Measurements from ENCODE around the gene SCCPDH. TPM values are rescaled to one million over a fixed set of nuclear protein-coding genes. Genes with fewer than 3 reads are reported as not detected.

SCCPDH gene, protein sequence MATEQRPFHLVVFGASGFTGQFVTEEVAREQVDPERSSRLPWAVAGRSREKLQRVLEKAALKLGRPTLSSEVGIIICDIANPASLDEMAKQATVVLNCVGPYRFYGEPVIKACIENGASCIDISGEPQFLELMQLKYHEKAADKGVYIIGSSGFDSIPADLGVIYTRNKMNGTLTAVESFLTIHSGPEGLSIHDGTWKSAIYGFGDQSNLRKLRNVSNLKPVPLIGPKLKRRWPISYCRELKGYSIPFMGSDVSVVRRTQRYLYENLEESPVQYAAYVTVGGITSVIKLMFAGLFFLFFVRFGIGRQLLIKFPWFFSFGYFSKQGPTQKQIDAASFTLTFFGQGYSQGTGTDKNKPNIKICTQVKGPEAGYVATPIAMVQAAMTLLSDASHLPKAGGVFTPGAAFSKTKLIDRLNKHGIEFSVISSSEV
- total RNA-seq = 10 to 100 TPM in 3 of 4 donors, 1 to 10 TPM in 1; 4.8 to 28.5 (median 17.4) TPM

- Histone ChIP-seq H3K4me1 (peaks cover 0 to 26% (median 4%) of the 10 kb centered on the region in 4 donors), H3K27ac (peak within 1 kb of the TSS; percentile 83 to 92 (median 88)), H3K36me3 (peaks cover 0 to 23% (median 8%) of the 10 kb centered on the region in 4 donors), H3K27me3 (no peaks in the 10 kb centered on the region), H3K4me3 (peak within 1 kb of the TSS; percentile 66 to 93 (median 80)), H3K9me3 (peaks cover 0 to 4% of the 10 kb centered on the region in 2 donors)
- intact Hi-C loops (cut with DNase I; ENCODE audit: low total_unique reads) = no loop called here
- 1% methylated on average over 62 of the region's 89 CpGs; no CpG with 5 or more reads in 1 of the 2 donors for WGBS, 2 donors (ENCODE audit: low coverage in 1 of 2)
- TF ChIP-seq CTCF (IDR thresholded peaks at IDR 0.05) (no peak), EP300 (IDR thresholded peaks at IDR 0.05; ENCODE audit: low read depth) (no peak), POLR2AphosphoS5 (IDR thresholded peaks at IDR 0.05) (peak; percentile 0 to 46 (median 4)), POLR2A (IDR thresholded peaks at IDR 0.05) (peak; percentile 45)
- in situ Hi-C loops (cut with MboI; ENCODE audit: low pct_ligation_motif_present in 1 of 4, low pct_unique_long_range_greater_than_20kb in 1 of 4, low sequenced_read_pairs in 3 of 4) = no loop called here
- DNase-seq = peak; percentile 72
Measured at GRCh38 chr1:246724016-246724730, at the start of gene SCCPDH. Gene SCCPDH, plus strand, starts transcription at chr1:246724409. Its CDS starts 14 bp downstream, at chr1:246724423.

GRCh38 chr1:246677842-246678241, 46.4 kb upstream of the SCCPDH start:
- intact Hi-C loops (cut with DNase I; ENCODE audit: low total_unique reads) = no loop called here
- peak; percentile 74 for DNase-seq
- WGBS, 2 donors (ENCODE audit: low coverage in 1 of 2) = 33 to 56% methylated on average over 2 of the region's 2 CpGs
- in situ Hi-C loops (cut with MboI; ENCODE audit: low pct_ligation_motif_present in 1 of 4, low pct_unique_long_range_greater_than_20kb in 1 of 4, low sequenced_read_pairs in 3 of 4) = loop anchor here in 1 of 4 donors (25.0 kb wide), 1 partner anchor 116 kb away; the partner anchor contains the start of genes CNST and TFB2M
- Histone ChIP-seq H3K4me1 (peaks cover 0 to 52% (median 9%) of the 10 kb centered on the region in 4 donors), H3K9me3 (no peaks in the 10 kb centered on the region), H3K27ac (peak overlapping the region; percentile 72 to 81 (median 77)), H3K27me3 (no peaks in the 10 kb centered on the region), H3K4me3 (no peak overlapping the region), H3K36me3 (no peaks in the 10 kb centered on the region)
- TF ChIP-seq CTCF (IDR thresholded peaks at IDR 0.05) (no peak), POLR2A (IDR thresholded peaks at IDR 0.05) (no peak), POLR2AphosphoS5 (IDR thresholded peaks at IDR 0.05) (peak in 2 of 3 donors; percentile 42 to 74), EP300 (IDR thresholded peaks at IDR 0.05; ENCODE audit: low read depth) (peak; percentile 11)

- in situ Hi-C loops (cut with MboI; ENCODE audit: low pct_ligation_motif_present in 1 of 4, low pct_unique_long_range_greater_than_20kb in 1 of 4, low sequenced_read_pairs in 3 of 4) (loop anchor here in 1 of 4 donors (25.0 kb wide), 1 partner anchor 117 kb away; the partner anchor contains the start of genes CNST and TFB2M), intact Hi-C loops (cut with DNase I; ENCODE audit: low total_unique reads) (no loop called here)
- DNase-seq = no peak
- no peak for TF ChIP-seq EP300 (IDR thresholded peaks at IDR 0.05; ENCODE audit: low read depth)
- no peak for TF ChIP-seq POLR2AphosphoS5 (IDR thresholded peaks at IDR 0.05)
- TF ChIP-seq POLR2A (IDR thresholded peaks at IDR 0.05) = no peak
- TF ChIP-seq CTCF (IDR thresholded peaks at IDR 0.05) = no peak
- H3K4me1 ChIP-seq = peaks cover 0 to 52% (median 9%) of the 10 kb centered on the region in 4 donors
- WGBS, 2 donors (ENCODE audit: low coverage in 1 of 2) = 87 to 90% methylated on average over 8 to 18 of the region's 18 CpGs
- H3K27me3 ChIP-seq = no peaks in the 10 kb centered on the region
- H3K9me3 ChIP-seq = no peaks in the 10 kb centered on the region
- H3K36me3 ChIP-seq = no peaks in the 10 kb centered on the region
- H3K4me3 ChIP-seq = no peak overlapping the region
- peak overlapping the region; percentile 68 to 81 (median 76) for H3K27ac ChIP-seq
Measured at GRCh38 chr1:246678816-246679793, 45.1 kb upstream of the SCCPDH start.
